ENCODE data around the gene SKI. TPM values are rescaled to one million over a fixed set of nuclear protein-coding genes. Genes with fewer than 3 reads are reported as not detected.
"Not testable (repeated sequence)": the region's sequence is repeated elsewhere in the genome, so short reads cannot be mapped to it uniquely, and the experiment has no call there.

SKI gene
- total RNA-seq, 2 donors from 2014 or later = 16.5 to 42.7 TPM

DNA sequence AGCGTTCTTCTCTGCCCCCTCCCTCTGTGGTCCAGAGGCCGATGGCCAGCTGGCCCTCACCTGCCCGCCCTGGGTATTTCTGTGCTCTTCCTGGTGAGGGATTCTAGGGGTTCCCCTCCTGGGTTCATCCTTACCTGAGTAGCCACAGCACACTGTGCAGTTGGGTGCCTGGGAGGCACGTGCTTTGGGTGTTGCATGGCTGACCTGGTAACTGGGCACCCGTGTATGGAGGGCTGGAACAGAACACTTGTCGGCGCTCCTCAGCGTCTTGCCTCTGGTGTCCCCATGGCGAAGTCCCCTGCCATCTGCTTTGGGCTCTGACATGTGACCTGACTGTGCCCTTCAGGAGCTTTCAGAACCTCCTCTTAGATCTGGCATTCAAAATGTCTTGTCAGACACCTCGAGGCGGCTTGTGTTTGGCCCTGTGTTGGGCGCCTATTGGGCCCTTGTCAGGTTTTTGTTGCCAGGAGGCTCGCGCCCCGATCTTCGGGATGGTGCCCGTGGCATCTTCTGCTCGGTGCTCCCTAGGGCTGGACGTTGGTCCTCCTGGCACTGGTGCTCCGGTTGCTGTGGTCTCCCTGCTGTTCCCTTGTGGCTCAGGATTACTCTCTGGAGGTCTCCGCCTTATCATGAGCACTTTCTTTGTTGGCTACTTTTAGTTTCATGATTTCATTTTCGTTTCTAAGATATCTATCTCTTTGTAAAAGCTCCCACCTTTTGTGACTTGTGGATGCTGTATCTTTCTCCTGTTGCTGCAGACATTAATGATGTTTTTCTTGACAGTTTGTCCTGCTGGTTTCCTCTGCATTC, 28.5 kb downstream of the SKI start:
- H3K27me3 Mint-ChIP-seq = no peaks in the 10 kb centered on the region
- H3K27ac Mint-ChIP-seq = no peak overlapping the region
- H3K9me3 Mint-ChIP-seq = no peaks in the 10 kb centered on the region
- ATAC-seq (no peak), DNase-seq (ENCODE audit: low spot score) (peak; percentile 44)
- H3K36me3 Mint-ChIP-seq = peaks cover 5% of the 10 kb centered on the region
- no peak overlapping the region for H3K4me3 Mint-ChIP-seq
- peaks cover 16 to 25% of the 10 kb centered on the region in 2 donors for H3K4me1 Mint-ChIP-seq (ENCODE audit: low read depth in 2 of 2)

DNA sequence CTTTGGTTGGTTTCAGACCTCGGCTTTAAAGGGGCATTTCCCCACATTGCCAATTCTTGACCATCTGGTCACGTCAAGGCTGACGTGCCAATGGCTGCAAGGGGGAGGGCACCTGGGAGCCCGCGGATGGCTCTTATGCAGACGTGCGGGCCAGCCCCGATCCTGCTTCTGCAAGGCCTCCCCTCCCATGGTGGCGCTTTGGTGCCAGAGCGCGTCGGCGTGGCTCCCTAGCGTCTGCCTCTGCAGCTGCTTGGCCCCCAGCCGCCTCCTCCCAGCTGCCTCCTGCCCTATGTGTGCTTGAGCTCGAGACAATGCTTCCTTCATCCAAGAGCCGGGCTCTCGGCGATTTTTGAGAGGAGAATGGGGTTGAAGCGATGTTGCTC, 29.1 kb downstream of the SKI start:
- H3K27me3 Mint-ChIP-seq = no peaks in the 10 kb centered on the region
- peaks cover 5% of the 10 kb centered on the region for H3K36me3 Mint-ChIP-seq
- no peak overlapping the region for H3K27ac Mint-ChIP-seq
- peak; percentile 37 for DNase-seq (ENCODE audit: low spot score)
- ATAC-seq = no peak
- peaks cover 16 to 22% of the 10 kb centered on the region in 2 donors for H3K4me1 Mint-ChIP-seq (ENCODE audit: low read depth in 2 of 2)
- H3K4me3 Mint-ChIP-seq = no peak overlapping the region
- H3K9me3 Mint-ChIP-seq = no peaks in the 10 kb centered on the region

GRCh38 chr1:2258122-2258681, 30.1 kb downstream of the SKI start:
- peak; percentile 13 for DNase-seq (ENCODE audit: low spot score)
- H3K4me1 Mint-ChIP-seq (ENCODE audit: low read depth in 2 of 2) = peaks cover 11 to 18% of the 10 kb centered on the region in 2 donors
- no peaks in the 10 kb centered on the region for H3K9me3 Mint-ChIP-seq
- H3K4me3 Mint-ChIP-seq = no peak overlapping the region
- ATAC-seq = no peak
- no peak overlapping the region for H3K27ac Mint-ChIP-seq
- H3K27me3 Mint-ChIP-seq = no peaks in the 10 kb centered on the region
- H3K36me3 Mint-ChIP-seq = peaks cover 5% of the 10 kb centered on the region

DNA sequence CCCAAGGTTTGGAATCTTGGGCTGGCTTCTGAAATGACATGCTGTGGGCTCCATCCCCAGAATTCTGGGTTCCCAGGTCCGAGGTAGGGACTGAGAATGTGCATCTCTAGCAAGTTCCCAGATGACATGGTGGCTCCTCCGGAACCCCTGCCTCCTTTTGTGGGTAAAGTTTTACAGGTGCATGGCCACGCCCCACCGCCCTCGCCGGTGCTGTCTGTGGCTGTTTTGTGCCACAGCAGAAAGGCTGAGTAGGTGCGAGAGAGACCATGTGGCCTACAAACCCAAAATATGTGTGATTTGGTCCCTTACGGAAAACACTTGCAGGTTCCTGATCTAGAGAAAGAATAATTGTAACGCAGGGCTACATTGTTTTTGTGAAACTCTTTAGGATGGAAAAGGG, 30.9 kb downstream of the SKI start:
- H3K4me1 Mint-ChIP-seq (ENCODE audit: low read depth in 2 of 2) = peaks cover 11 to 18% of the 10 kb centered on the region in 2 donors
- ATAC-seq (no peak), DNase-seq (ENCODE audit: low spot score) (peak; percentile 59)
- H3K36me3 Mint-ChIP-seq = peaks cover 5% of the 10 kb centered on the region
- no peaks in the 10 kb centered on the region for H3K9me3 Mint-ChIP-seq
- peak overlapping the region in 1 of 2 donors; percentile 14 for H3K27ac Mint-ChIP-seq
- no peaks in the 10 kb centered on the region for H3K27me3 Mint-ChIP-seq
- H3K4me3 Mint-ChIP-seq = no peak overlapping the region

GRCh38 chr1:2259668-2260402, 31.7 kb downstream of the SKI start:
- H3K4me1 Mint-ChIP-seq (ENCODE audit: low read depth in 2 of 2) = peaks cover 15 to 18% of the 10 kb centered on the region in 2 donors
- no peaks in the 10 kb centered on the region for H3K27me3 Mint-ChIP-seq
- H3K27ac Mint-ChIP-seq = peak overlapping the region in 1 of 2 donors; percentile 14
- DNase-seq (ENCODE audit: low spot score) (peak; percentile 8), ATAC-seq (no peak)
- no peaks in the 10 kb centered on the region for H3K9me3 Mint-ChIP-seq
- peaks cover 5% of the 10 kb centered on the region for H3K36me3 Mint-ChIP-seq
- H3K4me3 Mint-ChIP-seq = no peak overlapping the region

- peaks cover 22 to 23% of the 10 kb centered on the region in 2 donors for H3K4me1 Mint-ChIP-seq (ENCODE audit: low read depth in 2 of 2)
- H3K27ac Mint-ChIP-seq = peak overlapping the region in 1 of 2 donors; percentile 14
- not testable (repeated sequence) for ATAC-seq, H3K4me3 Mint-ChIP-seq, H3K9me3 Mint-ChIP-seq, H3K27me3 Mint-ChIP-seq, H3K36me3 Mint-ChIP-seq
- peak; percentile 38 for DNase-seq (ENCODE audit: low spot score)
Measured at GRCh38 chr1:2260470-2260869, 32.4 kb downstream of the SKI start.

DNA sequence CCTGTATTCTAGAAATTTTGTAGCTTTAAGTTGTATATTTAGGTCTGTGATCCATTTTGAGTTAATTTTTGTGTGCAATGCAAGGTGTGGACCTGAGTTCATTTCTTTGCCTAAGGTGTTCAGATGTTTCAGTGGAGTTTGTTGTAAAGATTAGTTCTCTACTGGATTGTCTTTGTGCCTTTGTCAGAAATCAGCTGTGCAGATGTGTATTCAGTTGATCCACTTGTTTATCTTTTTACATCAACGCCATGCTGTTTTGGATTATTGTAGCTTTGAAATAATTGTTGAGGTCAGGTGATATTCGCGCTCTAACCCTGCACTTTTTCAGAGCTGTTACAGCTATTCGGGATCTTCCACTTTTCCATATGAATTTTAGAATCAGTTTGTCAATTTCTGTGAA, 32.8 kb downstream of the SKI start:
- ATAC-seq (no peak), DNase-seq (ENCODE audit: low spot score) (no peak)
- H3K27ac Mint-ChIP-seq = no peak overlapping the region
- peaks cover 5% of the 10 kb centered on the region for H3K36me3 Mint-ChIP-seq
- H3K9me3 Mint-ChIP-seq = no peaks in the 10 kb centered on the region
- no peak overlapping the region for H3K4me3 Mint-ChIP-seq
- H3K4me1 Mint-ChIP-seq (ENCODE audit: low read depth in 2 of 2) = peaks cover 23 to 24% of the 10 kb centered on the region in 2 donors
- H3K27me3 Mint-ChIP-seq = no peaks in the 10 kb centered on the region

GRCh38 chr1:2261476-2262395, 33.6 kb downstream of the SKI start:
- not testable (repeated sequence) for H3K27ac Mint-ChIP-seq, ATAC-seq

DNA sequence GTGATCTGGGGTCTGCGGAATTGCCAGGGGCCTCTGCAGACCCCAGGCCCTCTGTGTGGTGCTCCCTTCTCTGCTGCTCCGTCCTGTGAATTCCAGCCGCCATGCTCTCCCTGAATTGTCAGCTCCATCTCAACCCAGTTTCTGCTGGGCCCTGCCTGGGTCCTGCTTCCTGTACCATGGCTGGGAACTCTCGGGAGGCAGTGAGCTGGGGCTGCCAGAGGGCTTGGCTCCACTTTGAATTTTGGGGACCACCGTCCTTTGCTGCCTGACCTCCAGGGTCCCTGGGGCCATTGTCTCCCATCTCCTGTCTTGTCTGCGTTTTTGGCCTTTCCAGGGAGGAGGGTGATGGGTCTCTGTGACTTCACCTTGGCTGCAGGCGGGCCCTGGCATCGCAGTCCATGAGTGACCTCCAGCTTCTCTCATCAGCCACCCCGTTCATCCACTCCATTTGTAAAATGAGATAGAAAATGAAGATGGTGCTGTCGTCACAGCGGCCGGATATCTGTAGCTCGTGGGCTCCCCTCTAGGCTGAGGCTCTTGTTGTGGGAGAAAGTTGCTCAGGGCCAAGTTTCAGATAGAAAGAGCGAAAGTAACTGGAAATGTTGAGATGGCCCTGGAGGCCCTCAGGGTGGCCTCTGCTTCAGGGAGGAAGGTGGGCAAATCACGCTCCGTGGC, 38.3 kb downstream of the SKI start:
- DNase-seq (ENCODE audit: low spot score) = peak; percentile 16
- peak overlapping the region in 1 of 2 donors; percentile 15 for H3K27ac Mint-ChIP-seq
- H3K4me3 Mint-ChIP-seq = no peak overlapping the region
- no peaks in the 10 kb centered on the region for H3K36me3 Mint-ChIP-seq
- H3K27me3 Mint-ChIP-seq = no peaks in the 10 kb centered on the region
- no peaks in the 10 kb centered on the region for H3K9me3 Mint-ChIP-seq
- peaks cover 20 to 21% of the 10 kb centered on the region in 2 donors for H3K4me1 Mint-ChIP-seq (ENCODE audit: low read depth in 2 of 2)
- no peak for ATAC-seq

More at GRCh38 chr1:2261476-2262395, 33.6 kb downstream of the SKI start:
- H3K4me3 Mint-ChIP-seq; H3K9me3 Mint-ChIP-seq; DNase-seq (ENCODE audit: low spot score); H3K36me3 Mint-ChIP-seq; H3K27me3 Mint-ChIP-seq: not testable (repeated sequence)
- peaks cover 30 to 31% of the 10 kb centered on the region in 2 donors for H3K4me1 Mint-ChIP-seq (ENCODE audit: low read depth in 2 of 2)

- H3K4me3 Mint-ChIP-seq = no peak overlapping the region
- no peak for ATAC-seq
- H3K27ac Mint-ChIP-seq = no peak overlapping the region
- H3K4me1 Mint-ChIP-seq (ENCODE audit: low read depth in 2 of 2) = peaks cover 20 to 24% of the 10 kb centered on the region in 2 donors
- peak; percentile 50 for DNase-seq (ENCODE audit: low spot score)
- no peaks in the 10 kb centered on the region for H3K9me3 Mint-ChIP-seq
- H3K36me3 Mint-ChIP-seq = no peaks in the 10 kb centered on the region
- no peaks in the 10 kb centered on the region for H3K27me3 Mint-ChIP-seq
Measured at GRCh38 chr1:2267051-2267830, 39.1 kb downstream of the SKI start.

- H3K9me3 Mint-ChIP-seq = no peaks in the 10 kb centered on the region
- ATAC-seq = no peak
- no peak overlapping the region for H3K4me3 Mint-ChIP-seq
Measured at GRCh38 chr1:2267862-2268261, 39.7 kb downstream of the SKI start.

DNA sequence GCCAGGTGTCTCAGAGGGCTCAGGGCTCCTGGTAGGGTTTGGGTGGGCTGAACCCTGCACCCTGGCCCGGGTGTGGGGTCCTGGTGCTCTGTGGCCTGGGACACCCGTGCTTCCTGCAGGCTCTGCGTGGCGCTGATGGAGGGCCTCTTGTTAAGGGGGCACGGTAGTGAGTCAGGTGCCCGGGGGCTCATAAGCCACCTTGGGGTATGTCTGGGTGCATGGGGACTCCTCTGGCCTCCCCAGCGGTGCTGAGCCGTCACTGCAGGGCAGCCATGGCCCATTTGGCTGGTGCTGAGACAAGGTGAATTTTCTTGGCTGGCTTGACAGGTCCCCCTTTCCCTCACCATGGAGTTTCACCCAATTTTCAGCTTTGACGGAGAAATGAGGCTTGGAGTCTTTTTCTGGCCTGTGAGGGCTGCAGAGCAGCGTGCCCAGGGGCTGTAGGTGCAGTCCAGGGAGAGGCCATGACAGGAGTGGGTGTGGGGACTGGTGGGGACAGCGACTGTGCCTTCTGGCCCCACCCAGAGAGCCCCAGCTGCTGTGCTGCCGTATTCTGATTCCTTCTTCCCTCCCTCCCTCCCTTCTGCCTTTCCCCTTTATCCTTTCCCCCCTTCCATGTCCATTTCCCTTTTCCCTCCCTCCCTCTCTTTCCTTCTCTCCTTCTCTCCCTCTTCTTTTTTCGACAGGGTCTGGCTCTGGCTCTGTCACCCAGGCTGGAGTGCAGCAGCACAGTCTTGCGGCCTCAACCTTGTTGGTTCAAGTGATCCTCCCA, 40.4 kb downstream of the SKI start:
- no peak overlapping the region for H3K27ac Mint-ChIP-seq
- no peak for ATAC-seq
- H3K4me1 Mint-ChIP-seq (ENCODE audit: low read depth in 2 of 2) = peaks cover 20 to 28% of the 10 kb centered on the region in 2 donors
- no peaks in the 10 kb centered on the region for H3K36me3 Mint-ChIP-seq
- H3K9me3 Mint-ChIP-seq = no peaks in the 10 kb centered on the region
- no peaks in the 10 kb centered on the region for H3K27me3 Mint-ChIP-seq
- DNase-seq (ENCODE audit: low spot score) = peak; percentile 34
- H3K4me3 Mint-ChIP-seq = no peak overlapping the region

More at GRCh38 chr1:2267862-2268261, 39.7 kb downstream of the SKI start:
- Mint-ChIP-seq H3K27ac (no peak overlapping the region), H3K36me3 (no peaks in the 10 kb centered on the region), H3K27me3 (no peaks in the 10 kb centered on the region), H3K4me1 (ENCODE audit: low read depth in 2 of 2) (peaks cover 20 to 24% of the 10 kb centered on the region in 2 donors)
- DNase-seq (ENCODE audit: low spot score) = peak; percentile 50

Data from natural killer cell treated with Interleukin-12 subunit alpha and Interleukin-12 subunit beta and Interleukin-15 and Interleukin-18, amount 100 ng/mL, for 72 hours (primary cell).